Karpas-422 (cell line): ENCODE measurements around the gene TTLL13. TPM values are rescaled to one million over a fixed set of nuclear protein-coding genes. Genes with fewer than 3 reads are reported as not detected.
"Not testable (repeated sequence)": the region's sequence is repeated elsewhere in the genome, so short reads cannot be mapped to it uniquely, and the experiment has no call there.

Experiments
- DNase-seq: peaks from one replicate; pipeline ENCODE4 v3.0.0-alpha.2; 2015
- H2AFZ ChIP-seq: fragments of 200-600 bp; sonication (generic); 2 replicates; pipeline ENCODE4 v1.6.1; 2014; ENCODE audit warnings: antibody characterized with exemption, low read length, mixed read lengths
- H3K27ac ChIP-seq: fragments of 200-600 bp; sonication (generic); 2 replicates; pipeline ENCODE4 v1.5.1; 2014; ENCODE audit warnings: mild to moderate bottlenecking, low read length, moderate library complexity
- H3K27me3 ChIP-seq: fragments of 200-600 bp; sonication (generic); 2 replicates; pipeline ENCODE4 v1.6.1; 2014; ENCODE audit warnings: low read length, mixed read lengths
- H3K36me3 ChIP-seq: fragments of 200-600 bp; sonication (generic); 2 replicates; pipeline ENCODE4 v1.6.1; 2014; ENCODE audit warnings: low read length, mixed read lengths; ENCODE audit not compliant: insufficient read depth
- H3K4me1 ChIP-seq: fragments of 200-600 bp; sonication (generic); 2 replicates; pipeline ENCODE4 v1.6.1; 2014; ENCODE audit warnings: mild to moderate bottlenecking, low read length, mixed read lengths
- H3K4me2 ChIP-seq: fragments of 200-600 bp; sonication (generic); 2 replicates; pipeline ENCODE4 v1.6.1; 2014; ENCODE audit warnings: low read length, low read depth, mild to moderate bottlenecking; ENCODE audit not compliant: poor library complexity, severe bottlenecking
- H3K4me3 ChIP-seq: fragments of 200-600 bp; sonication (generic); 2 replicates; pipeline ENCODE4 v1.5.1; 2014; ENCODE audit warnings: mild to moderate bottlenecking, antibody characterized with exemption, low read length, mixed read lengths
- H3K79me2 ChIP-seq: fragments of 200-600 bp; sonication (generic); 2 replicates; pipeline ENCODE4 v1.6.1; 2014; ENCODE audit warnings: mild to moderate bottlenecking, low read length, mixed read lengths
- H3K9ac ChIP-seq: fragments of 200-600 bp; sonication (generic); 2 replicates; pipeline ENCODE4 v1.6.0; 2014; ENCODE audit warnings: low read length
- H3K9me2 ChIP-seq: fragments of 200-600 bp; sonication (generic), shearing (Covaris generic); replicated peaks from 2 replicates; pipeline ENCODE4 v1.6.0; 2014; ENCODE audit warnings: mild to moderate bottlenecking, low read length, moderate library complexity; ENCODE audit not compliant: insufficient read depth
- H3K9me3 ChIP-seq: fragments of 300-700, 200-600 bp; sonication (generic); 2 replicates; pipeline ENCODE4 v1.6.1; 2014; ENCODE audit warnings: low read length, mixed read lengths
- H4K20me1 ChIP-seq: fragments of 200-600 bp; sonication (generic); 2 replicates; pipeline ENCODE4 v1.6.1; 2014; ENCODE audit warnings: mild to moderate bottlenecking, antibody characterized with exemption, low read length, low read depth; ENCODE audit not compliant: insufficient read depth
- total RNA-seq: library from RNA; depleted of rRNA; stranded (reverse); fragments of >200 nt; shearing (Covaris generic); gene quantifications from 2 replicates; pipeline ENCODE4 v1.2.3, GENCODE V29; 2014; ENCODE audit warnings: low replicate concordance

Gene TTLL13
- total RNA-seq, 1 experiment from 2014 or later: not detected

DNA sequence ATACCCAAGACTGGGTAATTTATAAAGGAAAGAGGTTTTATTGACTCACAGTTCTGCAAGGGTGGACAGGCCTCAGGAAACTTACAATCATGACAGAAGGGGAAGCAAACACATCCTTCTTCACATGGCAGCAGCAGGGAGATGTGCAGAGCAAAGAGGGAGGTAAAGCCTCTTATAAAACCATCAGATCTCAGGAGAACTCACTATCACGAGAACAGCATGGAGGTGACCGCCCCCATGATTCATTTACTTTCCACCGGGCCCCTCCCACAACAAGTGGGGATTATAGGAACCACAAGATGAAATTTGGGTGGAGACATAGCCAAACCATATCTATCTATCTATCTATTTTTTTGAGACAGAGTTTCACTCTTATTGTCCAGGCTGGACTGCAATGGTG lies 10.0 kb upstream of the TTLL13 start:
- Histone ChIP-seq H3K79me2 (peaks cover 5% of the 10 kb centered on the region; the same call in 1 of the 2 replicates), H3K9ac (no peak overlapping the region), H3K4me2 (no peak overlapping the region), H2AFZ (no peak overlapping the region), H3K9me3 (no peaks in the 10 kb centered on the region), H3K4me1 (peaks cover 6% of the 10 kb centered on the region), H3K9me2 (no peaks in the 10 kb centered on the region), H3K27me3 (no peaks in the 10 kb centered on the region), H4K20me1 (no peaks in the 10 kb centered on the region), H3K27ac (no peak overlapping the region), H3K4me3 (no peak overlapping the region), H3K36me3 (peaks cover 4% of the 10 kb centered on the region; the same call in 1 of the 2 replicates)
- no peak for DNase-seq

DNA sequence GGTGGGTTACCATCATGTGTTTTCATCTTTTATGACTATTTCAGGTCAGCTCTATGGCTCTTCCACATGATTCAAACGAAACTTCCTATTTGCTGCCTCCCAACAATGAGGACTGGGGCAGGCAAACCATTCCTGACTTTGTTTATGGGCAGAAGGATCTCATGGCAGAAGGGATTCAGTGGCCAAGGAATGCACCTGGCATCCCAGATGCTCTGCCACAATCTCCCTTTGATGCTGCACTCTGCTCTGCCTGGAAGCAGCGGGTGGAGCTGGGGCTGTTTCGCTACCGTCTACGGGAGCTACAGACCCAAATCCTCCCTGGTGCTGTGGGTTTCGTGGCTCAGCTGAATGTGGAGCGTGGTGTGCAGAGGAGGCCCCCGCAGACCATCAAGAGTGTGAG lies 8.5 kb upstream of the TTLL13 start:
- Histone ChIP-seq H3K9me2 (no peaks in the 10 kb centered on the region), H3K27me3 (no peaks in the 10 kb centered on the region), H2AFZ (no peak overlapping the region), H3K79me2 (no peaks in the 10 kb centered on the region), H3K9ac (no peak overlapping the region), H3K4me3 (no peak overlapping the region), H3K4me2 (no peak overlapping the region), H3K36me3 (peaks cover 4% of the 10 kb centered on the region; the same call in 1 of the 2 replicates), H3K9me3 (no peaks in the 10 kb centered on the region), H3K4me1 (no peaks in the 10 kb centered on the region), H4K20me1 (no peaks in the 10 kb centered on the region), H3K27ac (no peak overlapping the region)
- no peak for DNase-seq

DNA sequence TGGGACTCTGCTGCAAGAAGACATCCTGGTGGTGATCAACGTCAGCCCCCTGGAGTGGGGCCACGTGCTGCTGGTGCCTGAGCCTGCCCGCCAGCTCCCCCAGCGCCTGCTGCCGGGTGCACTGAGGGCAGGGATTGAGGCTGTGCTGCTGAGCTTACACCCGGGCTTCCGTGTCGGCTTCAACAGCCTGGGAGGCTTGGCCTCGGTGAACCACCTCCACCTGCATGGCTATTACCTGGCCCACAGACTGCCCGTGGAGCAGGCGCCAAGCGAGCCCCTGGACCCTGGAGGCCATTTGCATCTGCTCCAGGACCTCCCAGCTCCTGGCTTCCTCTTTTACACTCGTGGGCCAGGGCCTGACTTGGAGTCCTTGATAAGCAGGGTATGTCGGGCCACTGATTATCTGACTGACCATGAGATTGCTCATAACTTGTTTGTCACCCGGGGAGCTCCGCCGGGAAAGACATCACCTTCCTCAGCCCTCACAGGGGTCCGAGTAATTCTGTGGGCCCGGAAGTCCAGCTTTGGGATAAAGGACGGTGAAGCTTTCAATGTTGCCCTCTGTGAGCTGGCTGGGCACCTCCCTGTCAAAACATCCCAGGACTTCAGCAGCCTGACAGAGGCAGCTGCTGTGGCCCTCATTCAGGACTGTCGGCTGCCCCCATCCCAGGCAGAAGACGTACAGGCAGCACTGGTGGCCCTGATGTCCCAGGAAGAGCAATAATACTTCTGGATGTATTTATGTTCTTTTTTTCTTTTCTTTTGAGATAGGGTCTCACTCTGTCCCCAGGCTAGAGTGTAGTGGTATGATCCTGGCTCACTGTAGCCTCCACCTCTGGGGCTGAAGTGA lies 7.8 kb upstream of the TTLL13 start:
- DNase-seq: no peak
- no peak overlapping the region for H3K9ac ChIP-seq
- peaks cover 4% of the 10 kb centered on the region; the same call in 1 of the 2 replicates for H3K36me3 ChIP-seq

DNA sequence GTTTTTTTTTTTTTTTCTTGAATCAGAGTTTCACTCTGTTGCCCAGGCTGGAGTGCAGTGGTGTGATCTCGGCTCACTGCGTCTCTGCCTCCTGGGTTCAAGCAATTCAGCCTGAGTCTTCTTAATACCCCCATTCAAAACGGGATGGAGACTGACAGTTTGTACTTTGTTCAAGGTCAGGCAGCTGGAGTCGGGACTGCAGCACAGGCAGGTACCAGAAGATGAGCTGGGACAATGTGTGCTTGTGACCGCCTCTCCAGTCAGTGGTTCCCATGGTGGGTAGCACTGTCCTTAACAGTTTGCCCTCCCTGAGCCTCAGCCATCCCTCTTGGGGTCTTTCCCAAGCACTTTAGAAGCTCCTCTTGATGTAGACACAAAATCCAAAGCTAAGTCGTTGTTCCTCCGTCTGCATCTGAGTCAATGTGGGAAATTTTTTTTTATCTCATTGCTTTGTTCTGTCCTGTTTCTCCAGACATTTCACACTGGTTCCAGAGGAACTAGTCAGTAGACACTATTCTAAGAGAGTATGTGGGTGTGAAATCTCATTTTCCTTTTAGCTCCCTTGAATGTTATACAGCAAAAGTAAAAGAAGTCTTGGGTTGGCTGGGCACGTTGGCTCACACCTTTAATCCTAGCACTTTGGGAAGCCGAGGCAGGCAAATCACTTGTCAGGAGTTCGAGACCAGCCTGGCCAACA lies 5.3 kb upstream of the TTLL13 start:
- no peak overlapping the region for H2AFZ ChIP-seq
- no peaks in the 10 kb centered on the region for H3K9me2 ChIP-seq
- H3K4me3 ChIP-seq: no peak overlapping the region
- no peaks in the 10 kb centered on the region for H3K36me3 ChIP-seq
- no peak overlapping the region for H3K9ac ChIP-seq
- no peaks in the 10 kb centered on the region for H3K27me3 ChIP-seq
- H3K79me2 ChIP-seq: no peaks in the 10 kb centered on the region
- no peaks in the 10 kb centered on the region for H3K4me1 ChIP-seq
- H3K4me2 ChIP-seq: no peak overlapping the region
- no peak for DNase-seq
- no peaks in the 10 kb centered on the region for H3K9me3 ChIP-seq
- H4K20me1 ChIP-seq: no peaks in the 10 kb centered on the region
- no peak overlapping the region for H3K27ac ChIP-seq

More for the DNA sequence above, 7.8 kb upstream of the TTLL13 start:
- no peak overlapping the region for H2AFZ ChIP-seq
- no peak overlapping the region for H3K4me2 ChIP-seq
- H3K4me1 ChIP-seq: no peaks in the 10 kb centered on the region
- H3K9me2 ChIP-seq: no peaks in the 10 kb centered on the region
- H3K9me3 ChIP-seq: no peaks in the 10 kb centered on the region
- H3K27ac ChIP-seq: no peak overlapping the region
- H3K4me3 ChIP-seq: no peak overlapping the region
- no peaks in the 10 kb centered on the region for H3K27me3 ChIP-seq
- no peaks in the 10 kb centered on the region for H4K20me1 ChIP-seq
- no peaks in the 10 kb centered on the region for H3K79me2 ChIP-seq

DNA sequence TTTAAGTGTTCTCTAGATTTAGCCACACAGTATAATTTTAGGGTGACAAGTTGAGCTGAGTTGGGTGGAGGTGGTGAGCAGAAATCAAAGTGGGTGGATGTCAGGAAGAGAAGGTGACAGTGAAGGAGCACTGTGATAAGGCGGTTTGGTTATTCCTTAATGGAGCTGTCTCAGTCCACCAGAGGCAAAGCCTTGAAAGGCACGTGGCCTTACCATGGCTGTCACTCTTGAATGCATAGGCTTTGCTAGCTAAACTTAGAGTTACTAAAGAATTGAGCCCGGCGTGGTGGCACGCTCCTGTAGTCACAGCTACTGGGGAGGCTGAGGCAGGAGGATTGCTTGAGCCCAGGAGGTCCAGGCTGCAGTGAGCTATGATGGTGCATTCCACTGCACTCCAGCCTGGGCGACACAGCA lies 560 bp upstream of the TTLL13 start:
- H3K4me2 ChIP-seq: no peak overlapping the region
- no peak overlapping the region for H3K4me3 ChIP-seq
- no peaks in the 10 kb centered on the region for H3K36me3 ChIP-seq
- no peaks in the 10 kb centered on the region for H3K79me2 ChIP-seq
- H3K9ac ChIP-seq: no peak overlapping the region
- H2AFZ ChIP-seq: no peak overlapping the region
- no peaks in the 10 kb centered on the region for H4K20me1 ChIP-seq
- no peak for DNase-seq
- no peaks in the 10 kb centered on the region for H3K9me2 ChIP-seq
- peaks cover 3% of the 10 kb centered on the region for H3K4me1 ChIP-seq
- no peak overlapping the region for H3K27ac ChIP-seq
- H3K27me3 ChIP-seq: no peaks in the 10 kb centered on the region
- H3K9me3 ChIP-seq: no peaks in the 10 kb centered on the region

DNA sequence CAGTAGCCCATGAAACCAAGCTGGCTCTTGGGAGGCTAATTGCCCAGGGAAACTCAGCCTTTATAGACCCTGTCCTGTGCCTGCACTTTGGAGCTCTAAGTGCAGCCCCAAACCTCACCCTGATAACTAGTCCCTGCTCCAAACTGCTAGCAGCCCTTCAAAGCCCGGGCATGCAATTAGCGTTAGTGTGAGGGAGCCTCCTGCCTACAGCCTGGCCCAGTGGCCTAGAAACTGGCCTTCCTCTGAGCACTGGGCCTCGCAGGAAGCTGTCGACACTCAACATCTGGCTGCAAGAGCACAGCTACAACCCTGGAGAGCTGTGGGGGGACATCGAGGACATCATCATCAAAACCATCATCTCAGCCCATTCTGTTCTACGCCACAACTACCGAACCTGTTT lies 8.4 kb downstream of the TTLL13 start:
- H3K4me2 ChIP-seq: no peak overlapping the region
- H3K27ac ChIP-seq: no peak overlapping the region
- no peaks in the 10 kb centered on the region for H3K79me2 ChIP-seq
- H3K4me3 ChIP-seq: no peak overlapping the region
- no peak for DNase-seq
- H3K4me1 ChIP-seq: no peaks in the 10 kb centered on the region
- H3K27me3 ChIP-seq: no peaks in the 10 kb centered on the region
- H2AFZ ChIP-seq: no peak overlapping the region
- no peaks in the 10 kb centered on the region for H3K9me2 ChIP-seq
- no peaks in the 10 kb centered on the region for H3K36me3 ChIP-seq
- H3K9me3 ChIP-seq: no peaks in the 10 kb centered on the region
- no peaks in the 10 kb centered on the region for H4K20me1 ChIP-seq
- no peak overlapping the region for H3K9ac ChIP-seq

DNA sequence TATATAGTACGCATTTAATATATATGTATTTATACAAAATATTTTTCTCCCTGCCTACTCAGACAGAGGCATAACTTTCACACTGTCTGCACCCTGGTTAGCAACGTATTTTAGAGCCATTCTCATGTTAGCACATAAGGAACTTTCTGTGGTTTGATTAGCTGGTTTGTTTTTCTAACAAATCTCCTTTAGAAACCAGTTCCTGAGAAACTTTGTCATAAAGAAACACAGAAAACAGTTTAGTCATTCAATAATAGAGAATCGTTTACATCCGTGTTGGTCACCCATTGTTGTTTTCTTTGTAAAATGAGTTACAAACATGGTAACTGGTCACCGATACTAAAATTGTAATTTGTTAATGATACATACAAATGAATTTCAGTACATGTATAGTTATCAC lies 10.2 kb downstream of the TTLL13 start:
- Histone ChIP-seq H3K27me3 (no peaks in the 10 kb centered on the region), H3K9me3 (no peaks in the 10 kb centered on the region), H3K4me1 (peaks cover 13% of the 10 kb centered on the region), H3K4me2 (no peak overlapping the region), H3K4me3 (no peak overlapping the region), H3K79me2 (no peaks in the 10 kb centered on the region), H3K9me2 (no peaks in the 10 kb centered on the region), H3K27ac (no peak overlapping the region), H4K20me1 (no peaks in the 10 kb centered on the region), H3K9ac (no peak overlapping the region), H2AFZ (no peak overlapping the region), H3K36me3 (no peaks in the 10 kb centered on the region)
- DNase-seq: no peak

DNA sequence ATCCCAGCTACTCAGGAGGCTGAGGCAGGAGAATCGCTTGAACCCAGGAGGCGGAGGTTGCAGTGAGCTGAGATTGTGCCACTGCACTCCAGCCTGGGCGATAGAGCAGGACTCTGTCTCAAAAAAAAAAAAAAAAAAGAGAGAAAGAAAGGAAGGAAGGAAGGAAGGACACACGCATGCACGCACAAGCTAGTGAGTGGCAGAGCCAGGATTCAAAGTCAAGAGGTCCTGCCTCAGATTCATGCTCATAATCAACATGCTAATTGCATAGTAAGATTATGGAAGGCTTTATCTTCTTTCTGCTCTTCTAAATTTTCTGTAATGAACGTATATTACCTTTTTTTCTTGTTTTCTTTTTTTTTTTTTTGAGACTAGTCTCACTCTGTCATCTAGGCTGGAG lies 11.4 kb downstream of the TTLL13 start:
- H3K9ac ChIP-seq, DNase-seq, H3K4me2 ChIP-seq, H3K4me3 ChIP-seq, H3K27me3 ChIP-seq, H2AFZ ChIP-seq, H3K36me3 ChIP-seq, H3K9me2 ChIP-seq, H3K27ac ChIP-seq, H3K9me3 ChIP-seq, H3K79me2 ChIP-seq, H4K20me1 ChIP-seq: not testable (repeated sequence)
- H3K4me1 ChIP-seq: peaks cover 19% of the 10 kb centered on the region
